Activated gamma-delta T cell (primary cell): ENCODE results near the gene LAIR1.
"Not testable (repeated sequence)": the region's sequence is repeated elsewhere in the genome, so short reads cannot be mapped to it uniquely, and the experiment has no call there.

Source experiments
- DNase-seq: peaks from one replicate; lab custom pipeline; 2025; lab: John Stamatoyannopoulos, UW
- total RNA-seq, 2 donors: gene quantifications; one replicate each; lab custom pipeline; 2026; lab: John Stamatoyannopoulos, UW

Gene LAIR1, protein sequence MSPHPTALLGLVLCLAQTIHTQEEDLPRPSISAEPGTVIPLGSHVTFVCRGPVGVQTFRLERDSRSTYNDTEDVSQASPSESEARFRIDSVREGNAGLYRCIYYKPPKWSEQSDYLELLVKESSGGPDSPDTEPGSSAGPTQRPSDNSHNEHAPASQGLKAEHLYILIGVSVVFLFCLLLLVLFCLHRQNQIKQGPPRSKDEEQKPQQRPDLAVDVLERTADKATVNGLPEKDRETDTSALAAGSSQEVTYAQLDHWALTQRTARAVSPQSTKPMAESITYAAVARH
- 86.8 to 92.3 reads per million in 2 donors for total RNA-seq

DNA sequence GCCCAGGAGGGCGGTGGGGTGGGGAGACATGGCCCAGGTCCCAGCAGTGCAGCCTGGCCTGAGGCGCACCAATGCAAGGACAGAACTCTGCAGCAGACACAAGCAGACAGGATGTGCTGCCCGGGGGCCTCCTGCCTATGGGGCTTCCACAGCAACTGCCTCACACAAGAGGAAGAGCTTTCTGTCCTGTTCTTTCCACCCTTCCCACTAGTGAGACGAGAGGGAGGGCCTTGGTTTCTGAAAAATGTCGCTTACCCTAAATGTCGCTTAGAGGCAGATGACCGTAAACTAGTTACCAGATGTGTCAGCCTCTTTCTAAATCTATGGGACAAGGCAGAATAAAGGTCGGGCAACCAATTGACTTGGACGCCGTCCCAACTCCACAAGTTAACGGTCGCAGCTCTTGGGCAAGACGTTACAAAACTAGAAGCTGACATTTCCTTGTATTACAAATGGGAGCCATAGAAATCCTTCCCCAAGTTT lies at the start of gene LAIR1:
Gene LAIR1 (minus strand): TSS at position 157 of the 483 bp plus-strand sequence. CDS start 127 bp downstream, at position 30.
- peak; percentile 16 for DNase-seq

DNA sequence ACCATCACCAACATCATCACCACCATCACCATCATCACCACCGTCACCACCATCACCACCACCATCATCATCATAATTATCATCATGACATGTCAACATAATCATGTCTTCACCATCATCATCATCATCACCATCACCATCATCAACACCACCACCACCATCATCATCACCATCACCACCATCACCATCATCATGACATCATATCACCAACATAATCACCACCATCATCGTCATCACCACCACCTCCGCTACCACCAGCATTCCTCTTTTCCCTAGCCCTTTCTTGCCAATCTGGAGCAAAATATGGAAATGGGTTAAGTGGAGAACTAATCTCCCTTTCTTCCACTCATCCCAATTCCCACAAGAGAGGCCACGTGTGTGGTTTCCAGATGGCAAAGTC lies 49.4 kb upstream of the LAIR1 start:
- no peak for DNase-seq

DNA sequence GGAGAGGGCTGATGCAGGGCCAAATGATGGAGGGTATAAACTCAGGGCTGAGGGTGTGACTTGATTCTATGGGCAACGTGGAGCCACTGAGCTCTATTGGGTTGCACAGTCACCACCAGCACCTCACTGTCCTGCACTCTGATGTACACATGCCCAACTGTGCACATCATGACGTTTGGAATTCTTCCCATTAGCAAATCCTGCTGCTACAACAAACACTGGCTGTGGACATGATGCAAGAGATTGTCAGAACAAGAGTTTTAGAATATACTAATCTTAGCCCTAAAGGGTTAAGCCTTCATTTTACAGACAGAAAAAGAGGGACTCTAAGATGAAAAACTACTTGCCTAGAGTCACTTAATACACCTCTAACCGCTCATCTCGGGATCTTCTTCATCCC lies 48.1 kb upstream of the LAIR1 start:
- no peak for DNase-seq

DNA sequence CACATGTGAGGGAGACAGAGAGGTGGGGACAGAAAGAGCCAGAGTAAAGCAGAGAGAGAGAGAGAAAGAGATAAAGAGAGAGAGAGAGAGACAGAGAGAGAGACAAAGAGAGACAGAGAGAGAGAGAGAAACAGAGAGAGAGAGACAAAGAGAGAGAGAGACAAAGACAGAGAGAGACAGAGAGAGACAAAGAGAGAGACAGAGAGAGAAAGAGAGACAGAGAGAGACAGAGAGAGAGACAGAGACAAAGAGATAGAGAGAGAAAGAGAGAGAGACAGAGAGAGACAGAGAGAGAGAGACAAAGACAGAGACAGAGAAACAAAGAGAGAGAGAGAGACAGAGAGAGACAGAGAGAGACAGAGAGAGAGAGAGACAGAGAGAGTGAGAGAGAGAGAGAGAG lies 46.3 kb upstream of the LAIR1 start:
- no peak for DNase-seq

DNA sequence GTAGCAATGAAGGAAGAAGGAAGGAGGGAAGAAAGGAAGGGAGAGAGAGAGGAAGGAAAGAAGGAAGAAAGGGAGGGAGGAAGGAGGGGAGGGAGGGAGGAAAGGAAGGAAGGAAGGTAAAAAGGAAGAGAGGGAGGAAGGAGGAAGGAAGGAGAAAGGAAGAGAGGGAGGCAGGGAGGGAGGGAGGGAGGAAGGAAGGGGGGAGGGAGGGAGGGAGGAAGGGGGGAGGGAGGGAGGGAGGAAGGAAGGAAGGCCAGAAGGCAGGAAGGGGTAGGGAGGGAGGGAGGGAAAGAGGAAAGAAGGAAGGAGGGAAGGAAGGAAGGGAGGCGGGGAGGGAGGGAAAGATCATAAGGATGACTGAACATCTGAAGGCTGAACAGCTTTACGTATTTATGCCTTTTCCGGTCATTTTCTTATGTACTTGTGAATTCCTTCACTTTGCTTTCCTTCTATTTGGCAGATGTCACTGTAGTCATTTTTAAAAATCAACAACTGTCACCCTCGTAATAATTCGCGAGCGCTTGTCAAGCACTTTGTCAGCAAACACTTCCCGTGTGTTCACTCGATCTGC lies 43.8 kb upstream of the LAIR1 start:
- DNase-seq, result no peak

DNA sequence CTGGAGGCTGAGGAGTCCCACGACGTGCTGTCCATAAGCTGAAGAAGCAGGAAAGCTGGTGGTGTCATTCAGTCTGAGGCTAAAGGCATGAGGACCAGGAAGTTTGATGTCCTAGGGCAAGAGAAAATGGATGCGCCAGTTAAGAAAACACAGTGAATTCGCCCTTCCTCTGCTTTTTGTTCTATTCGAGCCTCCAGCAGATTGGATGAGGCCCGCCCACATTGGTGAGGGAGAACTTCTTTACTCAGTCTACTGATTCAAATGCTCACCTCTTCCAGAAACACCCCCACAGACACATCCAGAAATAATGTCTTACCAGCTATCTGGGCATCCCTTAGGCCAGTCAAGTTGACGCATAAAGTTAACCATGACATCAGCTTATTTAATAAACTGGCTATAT lies 43.0 kb upstream of the LAIR1 start:
- no peak for DNase-seq

DNA sequence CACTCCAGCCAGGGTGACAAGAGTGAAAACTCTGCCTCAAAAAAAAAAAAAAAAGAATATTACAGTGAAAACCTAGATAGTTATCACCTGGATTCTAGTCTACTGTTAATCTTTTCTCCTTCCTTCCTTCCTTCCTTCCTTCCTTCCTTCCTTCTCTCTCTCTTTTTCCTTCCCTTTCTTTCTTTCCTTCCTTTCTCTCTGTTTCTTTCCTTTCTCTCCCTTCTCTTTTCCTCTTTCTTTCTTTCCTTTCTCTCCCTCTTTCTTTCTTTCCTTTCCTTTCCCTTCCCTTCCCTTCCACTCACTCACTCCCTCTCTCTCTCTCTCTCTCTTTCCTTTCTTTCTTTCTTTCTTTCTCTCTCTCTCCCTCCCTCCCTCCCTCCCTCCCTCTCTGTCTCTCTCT lies 40.9 kb upstream of the LAIR1 start:
- DNase-seq, result no peak

DNA sequence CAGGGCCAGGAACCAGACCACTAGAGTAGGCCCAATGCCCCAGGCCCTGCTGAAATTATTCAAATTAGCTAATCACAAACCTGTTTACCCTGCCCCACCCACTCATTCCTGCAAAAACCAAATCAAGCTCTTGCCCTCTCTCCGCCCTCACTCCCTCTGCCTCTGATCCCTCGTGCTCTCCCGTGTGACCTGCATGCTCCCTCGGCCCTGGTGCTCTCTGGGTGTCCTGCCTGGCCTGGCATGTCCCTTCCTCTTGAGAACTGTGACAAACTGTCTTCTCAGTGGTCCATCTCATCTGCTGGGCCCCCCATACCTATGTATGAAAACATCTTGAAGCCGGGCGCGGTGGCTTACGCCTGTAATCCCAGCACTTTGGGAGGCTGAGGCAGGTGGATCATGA lies 38.3 kb upstream of the LAIR1 start:
- no peak for DNase-seq

DNA sequence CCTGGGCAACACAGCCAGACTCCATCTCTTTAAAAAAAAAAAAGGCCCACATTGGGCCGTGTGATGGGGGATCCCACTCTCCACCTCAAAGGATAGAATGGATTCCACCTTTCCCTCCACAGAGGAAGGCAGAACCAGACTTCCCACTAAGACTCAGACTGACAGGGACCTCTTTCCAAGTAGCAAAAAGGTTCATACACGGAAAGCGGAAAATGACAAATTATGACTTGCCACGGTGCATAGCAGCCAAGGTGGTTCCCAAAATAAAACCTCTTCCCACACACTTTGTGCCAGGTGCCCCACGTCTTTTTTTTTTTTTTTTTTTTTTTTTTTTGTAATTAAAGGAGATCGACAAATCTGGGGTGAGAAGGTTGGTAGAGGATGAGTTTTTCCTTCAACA lies 36.2 kb upstream of the LAIR1 start:
- no peak for DNase-seq

DNA sequence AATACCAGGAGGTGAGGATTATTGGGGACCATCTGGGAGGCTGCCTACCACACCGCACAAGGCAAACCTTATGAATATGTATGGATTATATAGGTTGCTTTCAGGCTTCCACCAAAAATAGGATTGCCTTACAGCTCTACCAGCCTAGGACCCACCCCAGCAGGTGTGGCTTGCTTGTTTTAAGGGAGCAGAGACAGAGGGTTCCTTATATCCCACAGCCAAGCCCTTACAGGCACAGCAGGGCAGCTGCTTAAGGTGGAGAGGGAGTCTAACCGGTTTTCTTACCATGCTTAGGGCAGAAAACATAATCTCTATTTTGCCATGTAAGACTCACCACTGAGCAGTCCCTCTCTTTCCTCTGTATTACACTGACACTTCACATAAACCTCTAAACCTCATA lies 34.5 kb upstream of the LAIR1 start:
- no peak for DNase-seq

DNA sequence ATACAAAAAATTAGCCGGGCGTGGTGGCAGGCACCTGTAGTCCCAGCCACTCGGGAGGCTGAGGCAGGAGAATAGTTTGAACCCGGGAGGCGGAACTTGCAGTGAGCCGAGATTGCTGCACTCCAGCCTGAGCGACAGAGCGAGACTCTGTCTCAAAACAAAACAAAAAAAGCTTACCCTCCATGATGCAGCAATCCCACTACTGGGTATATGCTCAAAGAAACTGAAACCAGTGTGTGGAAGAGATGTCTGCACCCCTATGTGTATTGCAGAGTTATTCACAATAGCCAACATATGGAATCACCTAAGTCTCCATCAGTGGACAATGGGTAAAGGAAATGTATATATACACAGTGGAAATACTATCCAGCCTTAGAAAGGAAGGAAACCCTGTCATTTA lies 31.0 kb upstream of the LAIR1 start:
- DNase-seq, result no peak

DNA sequence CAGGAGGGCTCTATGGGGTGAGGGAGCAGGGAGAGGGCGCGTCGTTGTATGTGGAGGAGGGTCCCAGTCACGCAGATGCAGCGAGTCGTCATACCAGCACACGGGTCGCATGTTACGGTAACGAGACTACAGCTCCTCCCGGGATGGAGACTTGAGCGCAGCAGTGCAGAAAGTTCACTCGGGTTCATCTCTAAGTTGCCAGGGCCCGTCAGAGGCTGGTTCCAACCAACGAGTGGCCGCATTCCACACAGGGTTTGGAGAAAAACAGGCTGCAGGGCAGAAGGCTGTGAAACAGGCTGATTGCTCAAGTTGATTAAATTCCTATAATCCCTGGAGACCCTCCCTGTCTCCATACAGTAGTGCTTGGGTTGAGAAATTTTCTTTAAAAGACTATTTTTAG lies 28.6 kb upstream of the LAIR1 start:
- DNase-seq, result no peak

DNA sequence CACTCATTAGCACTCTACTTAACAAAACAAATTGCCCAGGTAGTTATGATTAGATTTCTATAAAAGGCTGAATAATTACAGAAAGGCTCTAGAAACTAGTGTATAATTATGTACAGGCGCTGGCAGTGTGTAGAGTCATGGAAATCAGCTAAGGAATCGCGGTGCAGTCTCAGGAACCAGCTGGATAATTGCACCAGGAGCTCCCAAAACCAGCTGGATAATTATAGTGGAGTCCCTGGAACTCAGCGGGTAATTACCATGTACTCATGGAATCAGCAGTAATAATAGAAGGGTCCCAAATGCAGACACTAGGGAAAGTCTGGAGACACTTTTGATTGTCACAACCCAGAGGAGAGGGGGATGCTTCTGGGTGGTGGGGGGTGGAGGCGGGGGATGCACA lies 27.4 kb upstream of the LAIR1 start:
- DNase-seq, result no peak

DNA sequence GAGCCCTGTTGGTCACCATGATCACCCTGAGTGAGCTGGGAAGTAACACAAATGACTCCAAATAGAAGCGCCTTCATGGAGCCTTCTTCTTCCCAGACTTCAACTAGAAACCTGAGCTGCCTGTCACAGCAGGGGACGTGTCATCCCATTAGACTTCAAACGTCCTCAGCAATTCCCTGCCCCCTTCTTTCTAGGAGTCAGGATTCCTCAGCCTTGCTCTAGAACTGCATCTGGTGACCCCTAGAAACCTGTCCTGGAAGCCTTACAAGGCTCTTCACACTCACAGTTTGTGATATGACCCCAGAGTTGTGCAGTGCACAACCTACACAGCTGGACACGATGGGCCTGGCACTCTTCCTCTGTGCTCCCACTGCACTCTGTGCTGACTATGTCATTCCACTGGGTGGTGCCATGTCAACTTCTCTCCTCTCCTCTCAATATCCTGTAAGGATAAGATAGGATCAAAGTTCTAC lies 26.9 kb upstream of the LAIR1 start:
- DNase-seq, result no peak

DNA sequence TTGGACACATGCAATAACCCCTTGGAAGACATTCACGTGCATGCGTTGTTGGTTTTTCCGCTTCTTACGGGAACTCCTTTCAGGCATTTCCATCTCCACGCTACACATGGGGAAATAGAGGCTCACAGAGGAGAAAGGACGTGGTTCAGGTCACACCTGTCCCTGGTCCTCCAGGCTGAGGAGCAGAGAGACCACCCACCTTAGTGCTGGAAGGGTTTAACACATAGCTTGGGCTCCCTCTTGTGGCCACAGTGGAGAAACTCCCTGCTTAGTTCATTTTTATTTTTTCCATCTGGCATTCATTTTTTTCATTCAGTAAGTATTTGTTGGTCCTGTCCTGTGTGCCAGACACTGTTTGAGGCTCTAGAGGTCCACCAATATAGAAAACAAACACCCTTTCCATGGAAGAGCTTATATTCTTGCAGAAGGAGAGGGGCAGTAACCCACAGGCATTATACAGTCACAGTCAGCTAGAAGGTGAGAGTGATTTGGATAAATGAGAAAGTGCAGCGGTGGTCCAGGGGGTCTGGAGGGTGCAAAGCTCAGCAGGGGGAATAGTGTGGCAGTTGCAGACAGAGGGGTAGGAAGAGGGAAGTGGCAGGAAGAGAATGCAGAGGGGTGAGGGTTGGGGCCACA lies 26.3 kb upstream of the LAIR1 start:
- no peak for DNase-seq

DNA sequence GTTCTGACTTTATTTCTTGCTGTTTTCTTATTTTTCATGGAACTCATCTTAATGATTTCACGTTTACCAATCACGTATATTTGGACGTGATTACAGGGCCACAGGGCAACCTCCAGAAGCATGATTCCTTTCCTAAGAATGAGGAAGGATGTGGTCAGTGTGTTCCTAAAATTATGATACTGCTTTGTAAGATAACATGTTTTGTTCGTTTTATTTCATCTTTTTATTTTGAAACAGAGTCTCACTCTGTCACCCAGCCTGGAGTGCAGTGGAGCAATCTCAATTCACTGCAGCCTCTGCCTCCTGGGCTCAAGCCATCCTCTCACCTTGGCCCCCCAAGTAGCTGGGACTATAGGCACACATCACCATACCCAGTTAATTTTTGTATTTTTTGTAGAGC lies 24.8 kb upstream of the LAIR1 start:
- no peak for DNase-seq

DNA sequence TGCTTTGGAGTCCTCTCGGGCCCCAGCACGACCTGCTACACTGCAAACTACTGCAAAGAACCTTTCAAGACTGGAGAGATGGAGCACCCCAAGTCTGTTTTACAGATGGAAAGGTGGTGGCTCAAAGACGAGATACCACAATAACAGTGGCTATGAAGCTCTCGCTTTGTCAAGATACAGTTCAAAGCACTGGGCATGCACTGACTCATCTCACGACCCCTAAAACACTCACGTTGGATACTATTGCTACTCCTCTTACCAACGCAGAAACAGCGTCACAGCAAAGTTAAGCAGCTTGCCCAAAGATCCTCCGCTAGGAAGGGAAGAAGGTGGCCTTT lies 24.0 kb upstream of the LAIR1 start:
- DNase-seq, result no peak

DNA sequence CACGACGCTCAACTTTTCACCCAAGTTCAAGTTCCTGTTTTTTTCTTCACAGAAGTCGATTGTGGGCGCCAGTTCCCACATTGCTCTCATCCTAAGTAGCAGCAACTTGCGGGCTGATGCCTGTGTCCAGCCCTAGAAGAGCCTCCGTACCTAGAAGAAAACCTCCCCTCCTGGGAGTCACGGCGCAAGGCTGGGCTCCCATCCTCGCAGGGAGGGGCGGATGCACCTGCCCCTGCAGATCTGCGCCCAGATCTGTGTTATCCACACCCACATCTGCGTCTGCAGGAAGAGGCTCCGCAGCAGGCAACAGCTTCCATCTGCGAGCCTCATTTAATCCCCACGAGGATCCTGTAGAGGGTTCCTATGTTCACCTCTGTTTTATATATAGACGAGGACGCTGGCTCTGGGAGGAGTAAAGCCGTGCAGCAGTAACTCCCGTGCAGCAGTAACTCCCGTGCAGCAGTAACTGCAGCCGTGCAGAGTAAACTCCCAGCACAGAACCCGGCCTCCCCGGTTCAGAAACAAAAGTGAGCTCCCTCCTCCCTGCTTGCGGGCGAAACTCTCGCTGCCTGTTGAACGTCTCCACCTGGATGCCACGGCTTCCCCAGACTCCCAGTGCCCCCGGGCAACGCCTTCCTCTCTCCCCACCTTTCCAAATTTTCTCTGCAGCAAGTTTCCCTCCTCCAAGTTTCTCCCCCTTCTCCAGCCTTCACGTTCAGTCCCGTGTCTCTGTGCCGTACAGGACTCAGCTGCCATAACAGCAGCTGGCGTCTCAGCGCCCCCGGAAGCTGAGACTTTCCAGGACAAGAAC lies 23.5 kb upstream of the LAIR1 start:
- DNase-seq, result no peak

DNA sequence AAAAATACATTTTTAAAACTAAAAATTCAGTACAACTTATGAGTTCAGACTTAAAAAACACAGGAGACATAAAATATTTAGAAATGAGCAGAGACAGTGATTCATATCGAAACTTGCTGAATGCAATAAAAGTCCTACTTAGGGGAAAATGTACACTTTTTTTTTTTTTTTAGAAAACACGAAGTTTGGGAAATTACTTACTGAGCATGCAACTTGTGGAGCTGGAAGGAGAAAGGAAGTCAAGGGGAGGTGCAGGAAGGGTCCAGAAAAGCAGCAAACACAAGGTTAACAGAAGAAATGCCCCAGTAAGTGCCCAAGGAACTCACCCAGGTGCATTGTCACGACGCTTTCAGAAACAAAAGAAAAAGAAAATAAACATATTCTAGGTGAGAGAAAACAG lies 18.6 kb upstream of the LAIR1 start:
- no peak for DNase-seq

DNA sequence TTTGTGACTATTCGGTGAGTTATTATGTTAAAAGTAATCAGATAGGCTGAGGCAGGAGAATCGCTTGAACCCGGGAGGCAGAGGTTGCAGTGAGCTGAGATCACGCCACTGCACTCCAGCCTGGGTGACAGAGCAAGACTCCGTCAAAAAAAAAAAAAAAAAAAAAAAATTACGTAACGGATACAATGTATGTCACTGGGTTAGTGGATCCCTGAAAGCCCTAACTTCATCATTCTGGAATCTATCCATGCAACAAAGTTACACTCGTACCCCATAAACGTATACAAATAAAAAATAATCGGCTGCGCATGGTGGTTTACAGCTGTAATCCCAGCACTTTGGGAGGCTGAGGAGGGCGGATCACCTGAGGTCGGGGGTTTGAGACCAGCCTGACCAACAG lies 17.3 kb upstream of the LAIR1 start:
- not testable (repeated sequence) for DNase-seq

DNA sequence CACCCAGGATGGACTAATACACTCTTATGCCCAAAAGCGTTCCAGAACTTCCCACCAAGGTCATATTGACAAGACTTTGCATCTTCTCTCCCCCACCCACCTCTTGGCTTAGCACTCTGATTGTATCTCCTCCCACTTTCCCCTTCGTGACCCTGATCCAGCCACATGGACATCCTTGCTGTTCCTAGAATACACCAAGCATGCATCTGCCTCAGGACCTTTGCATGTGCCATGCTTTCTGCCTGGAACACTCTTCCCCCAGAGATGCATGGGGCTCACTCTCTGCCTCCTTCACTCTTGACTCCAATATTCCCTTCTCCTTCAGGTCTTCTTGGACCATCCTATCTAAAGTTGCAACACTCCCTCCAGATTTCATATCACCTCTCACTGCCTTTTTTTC lies 16.2 kb upstream of the LAIR1 start:
- no peak for DNase-seq

DNA sequence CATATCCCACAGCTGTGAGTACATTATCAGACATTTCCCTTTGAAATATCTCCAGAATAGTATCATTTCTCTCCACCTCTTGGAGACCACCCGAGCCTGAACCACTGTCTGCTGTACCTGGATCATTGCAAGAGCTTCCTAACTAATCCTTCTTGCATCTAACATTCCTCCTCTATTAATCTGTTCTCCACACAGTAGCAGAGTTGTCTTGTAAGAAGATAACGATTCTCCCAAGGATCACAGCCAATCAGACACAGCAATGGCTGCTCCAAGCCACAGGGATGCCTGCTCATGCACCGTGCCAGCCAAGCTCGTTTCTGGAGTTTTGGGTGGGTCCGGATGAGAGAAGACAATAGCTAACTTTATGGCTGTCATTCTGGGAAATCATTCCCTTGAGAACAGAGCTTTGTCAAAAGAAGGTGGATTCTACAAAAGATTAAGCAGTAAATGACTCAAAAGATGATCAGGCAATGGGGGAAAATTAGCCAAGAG lies 14.5 kb upstream of the LAIR1 start:
- DNase-seq, result no peak
